B cell (primary cell): ENCODE results near the gene RAP1A. TPM values are rescaled to one million over a fixed set of nuclear protein-coding genes. Genes with fewer than 3 reads are reported as not detected.
A peak's percentile ranks its signal among the peaks of the same experiment; 100 is the strongest.

Experiments used
- ATAC-seq: fragments of 200-7000 bp; cut with Tn5 transposase; one replicate; pipeline ENCODE4 v1.10.0; 2021; ENCODE audit warnings: low read depth, mild to moderate bottlenecking, moderate number of reproducible peaks, moderate library complexity
- CTCF ChIA-PET: fragments of 350-600 bp; sonication (Branson Sonifier 250); formaldehyde crosslinking; loops from one replicate; lab custom pipeline; 2021; ENCODE audit warnings: antibody characterized with exemption, inconsistent platforms; lab: Charles Lee
- POLR2A ChIA-PET: fragments of 350-600 bp; sonication (Branson Sonifier 250); formaldehyde crosslinking; loops from one replicate; lab custom pipeline; 2021; ENCODE audit warnings: antibody characterized with exemption; lab: Charles Lee
- DNase-seq: peaks from one replicate; pipeline ENCODE4 v3.0.0; 2013
- H2AFZ ChIP-seq: 2 replicates; pipeline ENCODE4 v1.6.1; 2012; ENCODE audit warnings: mild to moderate bottlenecking, low read depth, low read length; ENCODE audit not compliant: insufficient read depth, poor library complexity, severe bottlenecking
- H3K27ac ChIP-seq, 2 donors: 1 replicate in 1 of 2; 2 replicates in 1 of 2; pipeline ENCODE4 v1.5.1; 2012 to 2013; ENCODE audit warnings: low read length in 2 of 2, mild to moderate bottlenecking in 2 of 2, moderate library complexity in 1 of 2
- H3K27me3 ChIP-seq, 4 experiments: fragments of 200-600 bp in 1 of 4; sonication (generic) in 1 of 4; replicated peaks in 1 of 4; 1 replicate in 2 of 4; 2 replicates in 2 of 4; pipeline versions ENCODE4 v1.6.1 to v1.7.0; 2013 to 2016; ENCODE audit warnings: low read length in 3 of 4, mild to moderate bottlenecking in 2 of 4, mixed read lengths in 1 of 4, moderate library complexity in 1 of 4; ENCODE audit not compliant: insufficient read depth in 4 of 4, control insufficient read depth in 3 of 4; ENCODE audit errors: control extremely low read depth in 1 of 4
- H3K36me3 ChIP-seq, 2 experiments: replicated peaks in 1 of 2; 1 replicate in 1 of 2; 2 replicates in 1 of 2; pipeline versions ENCODE4 v1.6.1 to v1.7.1; 2013; ENCODE audit warnings: low read length in 1 of 2; ENCODE audit not compliant: insufficient read depth in 2 of 2, control insufficient read depth in 1 of 2; ENCODE audit errors: control extremely low read depth in 1 of 2, extremely low read depth in 1 of 2
- H3K4me1 ChIP-seq, 2 donors: fragments of 200-600 bp in 1 of 2; sonication (generic) in 1 of 2; 1 replicate in 1 of 2; 2 replicates in 1 of 2; pipeline versions ENCODE4 v1.5.1 to v1.6.1; 2013 to 2017; ENCODE audit warnings: low read length in 2 of 2; ENCODE audit not compliant: control insufficient read depth in 2 of 2, insufficient read depth in 2 of 2
- H3K4me2 ChIP-seq: replicated peaks from 2 replicates; pipeline ENCODE3; 2012; ENCODE audit warnings: mild to moderate bottlenecking, low read depth, low read length; ENCODE audit not compliant: poor library complexity, severe bottlenecking
- H3K4me3 ChIP-seq, 5 experiments: fragments of 200-600 bp in 1 of 5; sonication (generic) in 1 of 5; 1 replicate in 3 of 5; 2 replicates in 2 of 5; pipeline versions ENCODE4 v1.5.1 to v1.7.0; 2011 to 2016; ENCODE audit warnings: low read length in 4 of 5, mild to moderate bottlenecking in 4 of 5, low read depth in 2 of 5, control low read depth in 1 of 5, moderate library complexity in 1 of 5; ENCODE audit not compliant: insufficient read depth in 1 of 5; ENCODE audit errors: control extremely low read depth in 1 of 5, extremely low read depth in 1 of 5
- H3K79me2 ChIP-seq: fragments of 200-600 bp; sonication (generic); one replicate; pipeline ENCODE4 v1.6.0; 2016; ENCODE audit warnings: low read length; ENCODE audit not compliant: control insufficient read depth, insufficient read depth
- H3K9ac ChIP-seq: fragments of 200-600 bp; sonication (generic); 2 replicates; pipeline ENCODE4 v1.6.1; 2017; ENCODE audit warnings: mild to moderate bottlenecking, low read length, moderate library complexity
- H3K9me3 ChIP-seq, 3 donors: one replicate each; pipeline versions ENCODE4 v1.6.1 to v1.7.1; 2013; ENCODE audit warnings: low read length in 2 of 3; ENCODE audit not compliant: control insufficient read depth in 2 of 3, insufficient read depth in 1 of 3; ENCODE audit errors: control extremely low read depth in 1 of 3
- H4K20me1 ChIP-seq: 2 replicates; pipeline ENCODE4 v1.6.0; 2012; ENCODE audit warnings: mild to moderate bottlenecking, low read length; ENCODE audit not compliant: insufficient read depth, control insufficient read depth, poor library complexity, severe bottlenecking
- H3K27ac Mint-ChIP-seq: one replicate; pipeline ENCODE4 v1.8.0; 2021; ENCODE audit warnings: mixed read lengths
- H3K27me3 Mint-ChIP-seq: one replicate; pipeline ENCODE4 v1.8.0; 2021; ENCODE audit warnings: mixed read lengths
- H3K4me1 Mint-ChIP-seq: one replicate; pipeline ENCODE4 v1.8.0; 2021; ENCODE audit warnings: mixed read lengths
- H3K4me3 Mint-ChIP-seq: one replicate; pipeline ENCODE4 v1.8.0; 2021; ENCODE audit warnings: mixed read lengths
- H3K9me3 Mint-ChIP-seq: one replicate; pipeline ENCODE4 v1.8.0; 2022; ENCODE audit warnings: mixed read lengths; ENCODE audit not compliant: insufficient read depth
- EZH2 ChIP-seq: IDR thresholded peaks from 2 replicates; pipeline ENCODE4 v1.6.1; 2012; ENCODE audit warnings: borderline replicate concordance, low read depth, mild to moderate bottlenecking, moderate library complexity, low read length; ENCODE audit not compliant: insufficient read depth, poor library complexity, severe bottlenecking
- WGBS: methylation state at CpG from one replicate; pipeline ENCODE4 v1.1.5; 2013; ENCODE audit warnings: missing lambda C conversion rate; ENCODE audit not compliant: insufficient coverage; 5-methylcytosine and 5-hydroxymethylcytosine counted together
- intact Hi-C: fragments of 100-400 bp; cut with micrococcal nuclease; formaldehyde crosslinking; loops from one replicate; pipeline ENCODE4 v1.10.0; 2022
- polyA plus RNA-seq: library from polyadenylated mRNA; depleted of rRNA; stranded (reverse); fragments of >200 nt; gene quantifications from 2 replicates; pipeline ENCODE4 v1.2.3, GENCODE V29; 2012
- total RNA-seq, 2 donors: library from RNA; stranded (reverse); fragments of 120-200 nt in 1 of 2; gene quantifications; 1 replicate in 1 of 2; 2 replicates in 1 of 2; pipeline versions ENCODE4 v1.2.3 to v1.2.4, GENCODE V29; 2013 to 2022
- TF ChIP-seq, protein P1 (sequence below): fragments of 200-600 bp; IDR thresholded peaks from one replicate; pipeline ENCODE4 v1.8.0; 2022; ENCODE audit warnings: antibody characterized with exemption, mild to moderate bottlenecking

The RAP1A gene
- total and polyA plus RNA-seq, 2 donors (not counting 1 experiment from before 2014, with no cell fraction given), result 32.6 to 75.3 TPM

DNA sequence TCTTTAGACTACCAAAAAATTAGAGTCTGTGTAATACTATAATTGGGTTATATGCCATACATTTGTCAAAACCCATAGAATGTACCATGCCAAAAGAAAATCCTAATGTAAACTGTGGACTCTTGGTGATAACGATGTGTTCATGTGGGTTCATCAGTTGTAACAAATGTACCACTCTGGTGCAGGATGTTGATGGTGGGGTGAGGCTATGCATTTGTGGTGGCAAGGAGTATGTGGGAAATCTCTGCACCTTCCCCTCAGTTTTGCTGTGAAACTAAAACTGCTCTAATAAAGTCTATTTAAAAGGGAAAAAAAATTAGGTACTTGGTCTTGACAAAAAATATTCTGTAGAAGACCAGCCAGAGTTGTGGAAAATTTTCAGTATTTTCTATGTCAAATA, 76.2 kb downstream of the RAP1A start:
- no peak for TF ChIP-seq EZH2
- TF ChIP-seq, protein P1, sequence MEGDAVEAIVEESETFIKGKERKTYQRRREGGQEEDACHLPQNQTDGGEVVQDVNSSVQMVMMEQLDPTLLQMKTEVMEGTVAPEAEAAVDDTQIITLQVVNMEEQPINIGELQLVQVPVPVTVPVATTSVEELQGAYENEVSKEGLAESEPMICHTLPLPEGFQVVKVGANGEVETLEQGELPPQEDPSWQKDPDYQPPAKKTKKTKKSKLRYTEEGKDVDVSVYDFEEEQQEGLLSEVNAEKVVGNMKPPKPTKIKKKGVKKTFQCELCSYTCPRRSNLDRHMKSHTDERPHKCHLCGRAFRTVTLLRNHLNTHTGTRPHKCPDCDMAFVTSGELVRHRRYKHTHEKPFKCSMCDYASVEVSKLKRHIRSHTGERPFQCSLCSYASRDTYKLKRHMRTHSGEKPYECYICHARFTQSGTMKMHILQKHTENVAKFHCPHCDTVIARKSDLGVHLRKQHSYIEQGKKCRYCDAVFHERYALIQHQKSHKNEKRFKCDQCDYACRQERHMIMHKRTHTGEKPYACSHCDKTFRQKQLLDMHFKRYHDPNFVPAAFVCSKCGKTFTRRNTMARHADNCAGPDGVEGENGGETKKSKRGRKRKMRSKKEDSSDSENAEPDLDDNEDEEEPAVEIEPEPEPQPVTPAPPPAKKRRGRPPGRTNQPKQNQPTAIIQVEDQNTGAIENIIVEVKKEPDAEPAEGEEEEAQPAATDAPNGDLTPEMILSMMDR, result no peak
- Histone ChIP-seq H4K20me1 (peaks cover 7% of the 10 kb centered on the region), H3K9ac (no peak overlapping the region), H3K4me2 (no peak overlapping the region), H2AFZ (no peak overlapping the region), H3K4me1 (peaks cover 13 to 25% of the 10 kb centered on the region in 2 donors), H3K79me2 (peaks cover 25% of the 10 kb centered on the region), H3K27me3 (no peaks in the 10 kb centered on the region), H3K27ac (peak overlapping the region; percentile 2 to 68), H3K36me3 (peaks cover 29 to 53% of the 10 kb centered on the region in 2 experiments), H3K9me3 (no peaks in the 10 kb centered on the region), H3K4me3 (no peak overlapping the region)
- intact Hi-C loops, result no loop called here
- no peak for ATAC-seq
- no peak for DNase-seq
- no peak overlapping the region for H3K4me3 Mint-ChIP-seq
- CTCF ChIA-PET, result no interaction called here
- peaks cover 47% of the 10 kb centered on the region for H3K4me1 Mint-ChIP-seq
- H3K27ac Mint-ChIP-seq, result peak overlapping the region; percentile 27
- no peaks in the 10 kb centered on the region for H3K9me3 Mint-ChIP-seq
- POLR2A ChIA-PET, result no interaction called here
- no peaks in the 10 kb centered on the region for H3K27me3 Mint-ChIP-seq
- no CpG with 5 or more reads among the region's 1 CpG for WGBS

DNA sequence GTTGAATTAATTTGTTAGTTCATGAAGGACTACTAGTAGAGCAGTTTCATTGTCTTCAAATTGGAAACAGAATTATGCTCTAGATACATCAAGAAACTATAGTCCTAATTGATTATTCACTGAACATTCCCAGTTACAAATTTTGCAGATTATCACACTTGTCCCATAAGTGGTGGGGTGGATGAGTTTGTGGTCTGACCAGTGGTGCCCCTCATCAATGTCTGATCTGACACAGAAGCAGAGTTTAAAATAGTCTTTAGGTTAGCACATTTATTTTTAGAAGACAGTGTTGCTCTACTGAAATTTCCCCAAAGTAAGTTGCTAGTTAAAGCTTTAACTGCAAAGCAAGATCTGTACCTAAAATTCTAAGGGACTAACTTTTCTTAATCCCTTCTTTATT, 76.7 kb downstream of the RAP1A start:
- peaks cover 45% of the 10 kb centered on the region for H3K4me1 Mint-ChIP-seq
- H3K4me2 ChIP-seq, result peak overlapping the region; percentile 8
- intact Hi-C loops, result no loop called here
- H3K4me3 ChIP-seq, result no peak overlapping the region
- no peak overlapping the region for H2AFZ ChIP-seq
- no peak overlapping the region for H3K4me3 Mint-ChIP-seq
- no peak for DNase-seq
- ATAC-seq, result no peak
- H3K27ac ChIP-seq, result peak overlapping the region in 1 of 2 donors; percentile 68
- H4K20me1 ChIP-seq, result peaks cover 7% of the 10 kb centered on the region
- POLR2A ChIA-PET, result no interaction called here
- peaks cover 34 to 52% of the 10 kb centered on the region in 2 experiments for H3K36me3 ChIP-seq
- TF ChIP-seq EZH2, result no peak
- TF ChIP-seq, protein P1, result no peak
- CTCF ChIA-PET, result no interaction called here
- no peaks in the 10 kb centered on the region for H3K9me3 Mint-ChIP-seq
- no peaks in the 10 kb centered on the region for H3K27me3 Mint-ChIP-seq
- H3K4me1 ChIP-seq, result peaks cover 13 to 25% of the 10 kb centered on the region in 2 donors
- H3K27ac Mint-ChIP-seq, result peak overlapping the region; percentile 27
- H3K9me3 ChIP-seq, result no peaks in the 10 kb centered on the region
- no peaks in the 10 kb centered on the region for H3K27me3 ChIP-seq
- no peak overlapping the region for H3K9ac ChIP-seq
- H3K79me2 ChIP-seq, result peaks cover 25% of the 10 kb centered on the region
